22Rv1 (cell line): Measurements from ENCODE around the gene ACO1.

Source experiments
- H3K27ac ChIP-seq: fragments of 450-650 bp; 2 replicates; pipeline ENCODE4 v1.5.1; 2017
- CTCF ChIP-seq: fragments of 450-650 bp; IDR thresholded peaks from 2 replicates; pipeline ENCODE4 v1.5.1; 2017; ENCODE audit warnings: mild to moderate bottlenecking
- ZFX ChIP-seq: fragments of 450-650 bp; IDR thresholded peaks from 2 replicates; pipeline ENCODE4 v1.6.1; 2017; ENCODE audit warnings: antibody characterized with exemption, borderline replicate concordance

Gene ACO1

GRCh38 chr9:32384002-32384363, 460 bp upstream of the ACO1 start:
- TF ChIP-seq ZFX (no peak), CTCF (no peak)
- H3K27ac ChIP-seq, result no peak overlapping the region

- no peak for TF ChIP-seq ZFX
- no peak for TF ChIP-seq CTCF
- peak overlapping the region; percentile 28; the same call in 1 of the 2 replicates for H3K27ac ChIP-seq
These were observed 875 bp downstream of the ACO1 start for GRCh38 chr9:32385152-32385884.

GRCh38 chr9:32385885-32386283, 1.4 kb downstream of the ACO1 start:
- H3K27ac ChIP-seq, result no peak overlapping the region
- TF ChIP-seq ZFX (no peak), CTCF (no peak)

- H3K27ac ChIP-seq, result no peak overlapping the region
- TF ChIP-seq ZFX (no peak), CTCF (no peak)
These were observed 2.8 kb downstream of the ACO1 start for GRCh38 chr9:32387256-32387655.

- TF ChIP-seq CTCF, result no peak
- no peak overlapping the region for H3K27ac ChIP-seq
These were observed 4.9 kb downstream of the ACO1 start for GRCh38 chr9:32389365-32389764.

GRCh38 chr9:32393911-32394310, 9.5 kb downstream of the ACO1 start:
- H3K27ac ChIP-seq, result no peak overlapping the region
- TF ChIP-seq CTCF (no peak), ZFX (no peak)

- no peak overlapping the region for H3K27ac ChIP-seq
- no peak for TF ChIP-seq CTCF
- TF ChIP-seq ZFX, result no peak
These were observed 10.1 kb downstream of the ACO1 start for GRCh38 chr9:32394381-32395049.
